Loucy (cell line): ENCODE results near the gene SPDYA.

Experiments used
- H2AFZ ChIP-seq: fragments of 200-600 bp; sonication (generic); 2 replicates; pipeline ENCODE4 v1.6.0; 2016; ENCODE audit warnings: antibody characterized with exemption, mild to moderate bottlenecking, low read length, moderate library complexity
- H3F3A ChIP-seq: fragments of 200-600 bp; 2 replicates; pipeline ENCODE4 v1.6.0; 2016; ENCODE audit warnings: antibody characterized with exemption, low read depth, mild to moderate bottlenecking
- H3K27me3 ChIP-seq: fragments of 200-600 bp; sonication (generic); 2 replicates; pipeline ENCODE4 v1.6.1; 2014; ENCODE audit warnings: low read length, mild to moderate bottlenecking; ENCODE audit not compliant: insufficient read depth, poor library complexity, severe bottlenecking
- H3K36me3 ChIP-seq: fragments of 200-600 bp; sonication (generic); 2 replicates; pipeline ENCODE4 v1.6.1; 2016; ENCODE audit warnings: low read length; ENCODE audit not compliant: insufficient read depth
- H3K4me1 ChIP-seq: fragments of 200-600 bp; sonication (generic); 2 replicates; pipeline ENCODE4 v1.5.1; 2014; ENCODE audit warnings: low read length, mild to moderate bottlenecking; ENCODE audit not compliant: insufficient read depth, poor library complexity, severe bottlenecking
- H3K4me2 ChIP-seq: fragments of 200-600 bp; sonication (generic); 2 replicates; pipeline ENCODE4 v1.6.0; 2014; ENCODE audit warnings: antibody characterized with exemption, low read length, low read depth, mild to moderate bottlenecking; ENCODE audit not compliant: poor library complexity, severe bottlenecking
- H3K4me3 ChIP-seq: fragments of 200-600 bp; sonication (generic); 2 replicates; pipeline ENCODE4 v1.5.1; 2014; ENCODE audit warnings: low read length, mild to moderate bottlenecking, mixed read lengths; ENCODE audit not compliant: poor library complexity, severe bottlenecking
- H3K79me2 ChIP-seq: fragments of 200-600 bp; sonication (generic); 2 replicates; pipeline ENCODE4 v1.6.1; 2014; ENCODE audit warnings: low read length; ENCODE audit not compliant: insufficient read depth
- H3K9ac ChIP-seq: fragments of 200-600 bp; sonication (generic); 2 replicates; pipeline ENCODE4 v1.6.0; 2014; ENCODE audit warnings: mild to moderate bottlenecking, low read depth, low read length, moderate library complexity; ENCODE audit not compliant: poor library complexity, severe bottlenecking
- H3K9me2 ChIP-seq: fragments of 200-600 bp; sonication (generic); replicated peaks from 2 replicates; pipeline ENCODE4 v1.6.1; 2016; ENCODE audit warnings: low read depth, low read length, mixed read lengths
- H3K9me3 ChIP-seq: fragments of 200-600 bp; sonication (generic); 2 replicates; pipeline ENCODE4 v1.6.1; 2014; ENCODE audit warnings: mild to moderate bottlenecking, antibody characterized with exemption, low read length, low read depth; ENCODE audit not compliant: insufficient read depth
- H4K20me1 ChIP-seq: fragments of 200-600 bp; sonication (generic); 2 replicates; pipeline ENCODE4 v1.6.0; 2014; ENCODE audit warnings: antibody characterized with exemption, low read length, mild to moderate bottlenecking; ENCODE audit not compliant: insufficient read depth, poor library complexity, severe bottlenecking
- EZH2phosphoT487 ChIP-seq: fragments of 200-600 bp; IDR thresholded peaks from 2 replicates; pipeline ENCODE4 v1.6.1; 2018; ENCODE audit warnings: antibody characterized with exemption, mild to moderate bottlenecking, moderate library complexity, borderline replicate concordance
- TF ChIP-seq, protein P1 (sequence below): fragments of 200-600 bp; sonication (generic); conservative IDR thresholded peaks from 2 replicates; pipeline ENCODE4 v1.5.1; 2014; ENCODE audit warnings: mild to moderate bottlenecking, antibody characterized with exemption, low read length

SPDYA gene

DNA sequence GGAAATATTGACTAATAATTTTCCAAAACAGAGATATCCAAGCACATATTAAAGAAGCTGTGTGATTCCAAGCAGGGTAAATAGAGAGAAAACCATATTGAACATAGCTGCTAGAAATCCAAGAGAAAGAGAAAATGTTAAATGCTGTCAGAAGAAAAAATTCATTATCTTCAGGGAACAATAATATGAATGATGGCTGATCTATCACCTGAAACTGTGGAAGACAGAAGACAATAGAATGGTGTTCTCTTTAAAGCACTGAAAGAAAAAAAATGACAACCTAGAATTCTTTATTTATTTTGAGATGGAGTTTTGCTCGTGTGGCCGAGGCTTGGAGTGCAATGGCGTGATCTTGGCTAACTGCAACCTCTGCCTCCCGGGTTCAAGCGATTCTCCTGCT is 41.7 kb upstream of the SPDYA start:
- Histone ChIP-seq H3K79me2 (peaks cover 100% of the 10 kb centered on the region), H3K9me3 (no peaks in the 10 kb centered on the region), H3K9me2 (no peaks in the 10 kb centered on the region), H4K20me1 (peaks cover 98% of the 10 kb centered on the region), H3K4me2 (no peak overlapping the region), H3F3A (no peaks in the 10 kb centered on the region), H3K4me3 (no peak overlapping the region), H3K36me3 (no peaks in the 10 kb centered on the region), H3K9ac (no peak overlapping the region), H2AFZ (no peak overlapping the region), H3K4me1 (peaks cover 5% of the 10 kb centered on the region), H3K27me3 (no peaks in the 10 kb centered on the region)
- TF ChIP-seq, protein P1, sequence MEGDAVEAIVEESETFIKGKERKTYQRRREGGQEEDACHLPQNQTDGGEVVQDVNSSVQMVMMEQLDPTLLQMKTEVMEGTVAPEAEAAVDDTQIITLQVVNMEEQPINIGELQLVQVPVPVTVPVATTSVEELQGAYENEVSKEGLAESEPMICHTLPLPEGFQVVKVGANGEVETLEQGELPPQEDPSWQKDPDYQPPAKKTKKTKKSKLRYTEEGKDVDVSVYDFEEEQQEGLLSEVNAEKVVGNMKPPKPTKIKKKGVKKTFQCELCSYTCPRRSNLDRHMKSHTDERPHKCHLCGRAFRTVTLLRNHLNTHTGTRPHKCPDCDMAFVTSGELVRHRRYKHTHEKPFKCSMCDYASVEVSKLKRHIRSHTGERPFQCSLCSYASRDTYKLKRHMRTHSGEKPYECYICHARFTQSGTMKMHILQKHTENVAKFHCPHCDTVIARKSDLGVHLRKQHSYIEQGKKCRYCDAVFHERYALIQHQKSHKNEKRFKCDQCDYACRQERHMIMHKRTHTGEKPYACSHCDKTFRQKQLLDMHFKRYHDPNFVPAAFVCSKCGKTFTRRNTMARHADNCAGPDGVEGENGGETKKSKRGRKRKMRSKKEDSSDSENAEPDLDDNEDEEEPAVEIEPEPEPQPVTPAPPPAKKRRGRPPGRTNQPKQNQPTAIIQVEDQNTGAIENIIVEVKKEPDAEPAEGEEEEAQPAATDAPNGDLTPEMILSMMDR = no peak
- no peak for TF ChIP-seq EZH2phosphoT487

DNA sequence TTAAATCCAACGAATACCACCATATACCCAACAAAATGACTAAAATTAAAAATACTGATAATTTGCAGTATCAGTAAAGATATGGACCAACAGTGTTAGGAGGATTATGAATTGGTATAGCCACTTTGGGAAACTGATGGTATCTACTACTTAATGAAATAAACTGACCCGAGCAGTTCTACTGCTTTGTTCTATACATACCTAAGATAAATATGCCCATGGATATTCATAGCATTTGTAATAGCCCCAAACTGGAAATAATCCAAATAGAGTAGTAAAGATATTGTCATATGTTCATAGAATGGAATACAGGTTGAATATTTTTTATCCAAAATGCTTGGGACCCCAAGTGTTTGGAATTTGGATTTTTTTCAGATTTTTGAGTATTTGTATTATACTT is 38.3 kb upstream of the SPDYA start:
- Histone ChIP-seq H3K9me3 (no peaks in the 10 kb centered on the region), H3K27me3 (no peaks in the 10 kb centered on the region), H3K4me3 (no peak overlapping the region), H3K36me3 (peaks cover 11% of the 10 kb centered on the region), H3K79me2 (peaks cover 100% of the 10 kb centered on the region), H2AFZ (no peak overlapping the region), H4K20me1 (peaks cover 99% of the 10 kb centered on the region), H3K4me1 (peaks cover under 1% of the 10 kb centered on the region), H3F3A (no peaks in the 10 kb centered on the region), H3K9me2 (no peaks in the 10 kb centered on the region), H3K4me2 (no peak overlapping the region), H3K9ac (no peak overlapping the region)
- TF ChIP-seq, protein P1 = no peak
- no peak for TF ChIP-seq EZH2phosphoT487

DNA sequence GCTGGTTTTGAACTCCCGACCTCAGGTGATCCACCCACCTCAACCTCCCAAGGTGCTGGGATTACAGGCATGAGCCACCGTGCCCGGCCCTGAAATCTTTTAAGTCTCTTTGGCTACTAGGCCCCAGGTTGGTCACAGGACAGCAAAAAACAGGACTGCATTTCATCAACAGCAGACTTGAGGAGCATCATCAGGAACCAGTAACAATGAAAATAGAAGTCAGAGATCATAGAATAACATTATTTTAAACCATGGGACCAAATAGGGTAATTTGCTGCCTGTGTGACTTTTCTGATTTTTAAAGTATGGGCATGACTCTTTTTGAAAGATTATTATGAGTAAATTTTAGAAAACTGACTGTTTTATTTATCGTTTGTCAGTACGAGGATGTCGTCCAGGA is 34.2 kb upstream of the SPDYA start:
- Histone ChIP-seq H3K27me3 (no peaks in the 10 kb centered on the region), H3K4me1 (no peaks in the 10 kb centered on the region), H2AFZ (no peak overlapping the region), H3K4me2 (no peak overlapping the region), H3K36me3 (peaks cover 50% of the 10 kb centered on the region), H4K20me1 (peaks cover 81% of the 10 kb centered on the region), H3K79me2 (peaks cover 74% of the 10 kb centered on the region), H3K9ac (no peak overlapping the region), H3F3A (no peaks in the 10 kb centered on the region), H3K4me3 (no peak overlapping the region), H3K9me3 (no peaks in the 10 kb centered on the region), H3K9me2 (no peaks in the 10 kb centered on the region)
- TF ChIP-seq EZH2phosphoT487 = no peak
- TF ChIP-seq, protein P1 = no peak
